PC-3 (cell line): ENCODE data around the gene KIAA1614.

Source experiments
- EZH2 ChIP-seq: fragments of 300-600 bp; sonication (generic); IDR thresholded peaks from one replicate; pipeline ENCODE4 v1.6.1; 2017; ENCODE audit warnings: antibody characterized with exemption, mild to moderate bottlenecking, low read length; ENCODE audit not compliant: unreplicated experiment
- TF ChIP-seq, protein P1 (sequence below): fragments of 300-600 bp; sonication (generic); conservative IDR thresholded peaks from 2 replicates; pipeline ENCODE4 v1.5.1; 2017; ENCODE audit warnings: antibody characterized with exemption, low read depth, mild to moderate bottlenecking, low read length

GRCh38 chr1:180925471-180926051 is 12.9 kb downstream of the KIAA1614 start:
- TF ChIP-seq, protein P1, sequence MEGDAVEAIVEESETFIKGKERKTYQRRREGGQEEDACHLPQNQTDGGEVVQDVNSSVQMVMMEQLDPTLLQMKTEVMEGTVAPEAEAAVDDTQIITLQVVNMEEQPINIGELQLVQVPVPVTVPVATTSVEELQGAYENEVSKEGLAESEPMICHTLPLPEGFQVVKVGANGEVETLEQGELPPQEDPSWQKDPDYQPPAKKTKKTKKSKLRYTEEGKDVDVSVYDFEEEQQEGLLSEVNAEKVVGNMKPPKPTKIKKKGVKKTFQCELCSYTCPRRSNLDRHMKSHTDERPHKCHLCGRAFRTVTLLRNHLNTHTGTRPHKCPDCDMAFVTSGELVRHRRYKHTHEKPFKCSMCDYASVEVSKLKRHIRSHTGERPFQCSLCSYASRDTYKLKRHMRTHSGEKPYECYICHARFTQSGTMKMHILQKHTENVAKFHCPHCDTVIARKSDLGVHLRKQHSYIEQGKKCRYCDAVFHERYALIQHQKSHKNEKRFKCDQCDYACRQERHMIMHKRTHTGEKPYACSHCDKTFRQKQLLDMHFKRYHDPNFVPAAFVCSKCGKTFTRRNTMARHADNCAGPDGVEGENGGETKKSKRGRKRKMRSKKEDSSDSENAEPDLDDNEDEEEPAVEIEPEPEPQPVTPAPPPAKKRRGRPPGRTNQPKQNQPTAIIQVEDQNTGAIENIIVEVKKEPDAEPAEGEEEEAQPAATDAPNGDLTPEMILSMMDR = no peak
- no peak for TF ChIP-seq EZH2
